ENCODE results near the gene GOLGA8K. TPM values are rescaled to one million over a fixed set of nuclear protein-coding genes. Genes with fewer than 3 reads are reported as not detected.
A peak's percentile ranks its signal among the peaks of the same experiment; 100 is the strongest.
"Not testable (repeated sequence)": the region's sequence is repeated elsewhere in the genome, so short reads cannot be mapped to it uniquely, and the experiment has no call there.

The GOLGA8K gene
- total RNA-seq, 2 donors from 2014 or later, result 0.20 to 0.91 TPM

GRCh38 chr15:32373707-32374106 is 29.4 kb downstream of the GOLGA8K start:
- DNase-seq; H3K9ac ChIP-seq (ENCODE audit: extremely low read depth, low read length, poor library complexity, severe bottlenecking); H3K9me3 ChIP-seq (ENCODE audit: control insufficient read depth, low read length); H3K4me3 ChIP-seq (ENCODE audit: low read length); H3K27ac Mint-ChIP-seq; H3K9me3 Mint-ChIP-seq; H3K4me1 Mint-ChIP-seq; H3K36me3 Mint-ChIP-seq (ENCODE audit: low read depth); H3K4me3 Mint-ChIP-seq; H3K36me3 ChIP-seq (ENCODE audit: control insufficient read depth, insufficient read depth, low read length); H3K27ac ChIP-seq (ENCODE audit: low read depth, low read length); H3K27me3 ChIP-seq (ENCODE audit: control insufficient read depth, insufficient read depth, low read length, poor library complexity, severe bottlenecking); H3K27me3 Mint-ChIP-seq (ENCODE audit: insufficient read depth); H3K4me1 ChIP-seq (ENCODE audit: control insufficient read depth, insufficient read depth, low read length): not testable (repeated sequence)
- WGBS, 2 experiments (ENCODE audit: insufficient coverage in 1 of 2, insufficient read length in 1 of 2), result no CpG with 5 or more reads among the region's 6 CpGs

- 95% methylated on average over 2 of the region's 5 CpGs; no CpG with 5 or more reads in 1 of the 2 experiments for WGBS, 2 experiments (ENCODE audit: insufficient coverage in 1 of 2, insufficient read length in 1 of 2)
- H3K4me1 ChIP-seq (ENCODE audit: control insufficient read depth, insufficient read depth, low read length); H3K9ac ChIP-seq (ENCODE audit: extremely low read depth, low read length, poor library complexity, severe bottlenecking); H3K27me3 Mint-ChIP-seq (ENCODE audit: insufficient read depth); H3K36me3 ChIP-seq (ENCODE audit: control insufficient read depth, insufficient read depth, low read length); H3K9me3 Mint-ChIP-seq; H3K27me3 ChIP-seq (ENCODE audit: control insufficient read depth, insufficient read depth, low read length, poor library complexity, severe bottlenecking); H3K4me3 ChIP-seq (ENCODE audit: low read length); H3K27ac ChIP-seq (ENCODE audit: low read depth, low read length); H3K9me3 ChIP-seq (ENCODE audit: control insufficient read depth, low read length); H3K4me3 Mint-ChIP-seq; H3K36me3 Mint-ChIP-seq (ENCODE audit: low read depth); H3K4me1 Mint-ChIP-seq; H3K27ac Mint-ChIP-seq: not testable (repeated sequence)
- DNase-seq, result peak; percentile 9
Observed at GRCh38 chr15:32372075-32372474, 31.0 kb downstream of the GOLGA8K start.

GRCh38 chr15:32370526-32370925 is 32.6 kb downstream of the GOLGA8K start:
- not testable (repeated sequence) for H3K4me3 ChIP-seq (ENCODE audit: low read length); H3K36me3 ChIP-seq (ENCODE audit: control insufficient read depth, insufficient read depth, low read length); H3K4me1 Mint-ChIP-seq; DNase-seq; H3K27me3 ChIP-seq (ENCODE audit: control insufficient read depth, insufficient read depth, low read length, poor library complexity, severe bottlenecking); H3K36me3 Mint-ChIP-seq (ENCODE audit: low read depth); H3K9me3 ChIP-seq (ENCODE audit: control insufficient read depth, low read length); H3K4me1 ChIP-seq (ENCODE audit: control insufficient read depth, insufficient read depth, low read length); H3K9ac ChIP-seq (ENCODE audit: extremely low read depth, low read length, poor library complexity, severe bottlenecking); H3K4me3 Mint-ChIP-seq; H3K9me3 Mint-ChIP-seq; H3K27ac ChIP-seq (ENCODE audit: low read depth, low read length); H3K27me3 Mint-ChIP-seq (ENCODE audit: insufficient read depth); H3K27ac Mint-ChIP-seq
- WGBS, 2 experiments (ENCODE audit: insufficient coverage in 1 of 2, insufficient read length in 1 of 2), result no CpG with 5 or more reads among the region's 9 CpGs

DNA sequence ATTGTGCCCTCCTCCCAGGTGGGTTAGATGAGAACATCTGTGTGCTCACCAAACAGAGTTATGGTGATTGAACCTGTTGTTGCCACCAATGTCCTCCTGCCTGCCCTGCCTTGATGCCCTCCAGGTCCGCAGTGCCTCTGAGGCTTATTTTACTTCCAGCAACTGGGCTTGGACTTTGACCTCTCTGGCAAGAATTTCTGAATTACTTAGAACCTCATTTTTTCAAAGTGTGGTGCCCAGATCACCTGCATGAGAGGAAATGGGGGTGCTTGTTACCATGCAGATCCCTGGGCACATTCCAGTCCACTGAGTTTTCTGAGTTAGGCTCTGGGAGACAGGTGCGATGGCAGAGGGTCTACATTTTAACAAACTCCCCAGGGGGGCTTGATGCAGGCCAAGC is 33.0 kb downstream of the GOLGA8K start:
- WGBS, 2 experiments (ENCODE audit: insufficient coverage in 1 of 2, insufficient read length in 1 of 2), result no CpG with 5 or more reads among the region's 2 CpGs
- not testable (repeated sequence) for H3K4me3 Mint-ChIP-seq; H3K36me3 Mint-ChIP-seq (ENCODE audit: low read depth); H3K9me3 Mint-ChIP-seq; H3K27ac ChIP-seq (ENCODE audit: low read depth, low read length); H3K4me1 Mint-ChIP-seq; H3K4me1 ChIP-seq (ENCODE audit: control insufficient read depth, insufficient read depth, low read length); H3K9ac ChIP-seq (ENCODE audit: extremely low read depth, low read length, poor library complexity, severe bottlenecking); H3K4me3 ChIP-seq (ENCODE audit: low read length); H3K27me3 Mint-ChIP-seq (ENCODE audit: insufficient read depth); H3K27me3 ChIP-seq (ENCODE audit: control insufficient read depth, insufficient read depth, low read length, poor library complexity, severe bottlenecking); H3K27ac Mint-ChIP-seq; H3K36me3 ChIP-seq (ENCODE audit: control insufficient read depth, insufficient read depth, low read length); H3K9me3 ChIP-seq (ENCODE audit: control insufficient read depth, low read length); DNase-seq

DNA sequence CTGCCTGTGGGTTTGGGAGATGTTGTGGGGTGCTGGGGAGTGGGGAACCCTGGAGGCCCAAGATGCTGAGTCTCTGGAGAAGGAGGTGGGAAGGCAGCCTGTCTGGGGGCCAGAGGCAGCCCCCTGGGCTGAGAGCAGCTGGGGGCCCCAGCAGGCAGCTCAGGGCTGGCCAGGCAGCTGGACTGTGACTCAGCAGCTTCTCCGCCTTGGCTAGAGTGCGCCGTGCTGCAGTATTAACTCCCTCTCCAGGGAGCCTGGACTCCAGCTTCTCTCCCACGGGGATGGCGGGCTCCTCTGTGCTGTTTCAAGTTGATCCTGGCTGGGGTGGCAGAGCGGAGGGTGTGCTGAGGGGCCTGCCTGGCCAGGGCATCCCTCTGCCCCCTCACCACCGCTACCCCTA is 36.6 kb downstream of the GOLGA8K start:
- not testable (repeated sequence) for H3K27me3 Mint-ChIP-seq (ENCODE audit: insufficient read depth)

DNA sequence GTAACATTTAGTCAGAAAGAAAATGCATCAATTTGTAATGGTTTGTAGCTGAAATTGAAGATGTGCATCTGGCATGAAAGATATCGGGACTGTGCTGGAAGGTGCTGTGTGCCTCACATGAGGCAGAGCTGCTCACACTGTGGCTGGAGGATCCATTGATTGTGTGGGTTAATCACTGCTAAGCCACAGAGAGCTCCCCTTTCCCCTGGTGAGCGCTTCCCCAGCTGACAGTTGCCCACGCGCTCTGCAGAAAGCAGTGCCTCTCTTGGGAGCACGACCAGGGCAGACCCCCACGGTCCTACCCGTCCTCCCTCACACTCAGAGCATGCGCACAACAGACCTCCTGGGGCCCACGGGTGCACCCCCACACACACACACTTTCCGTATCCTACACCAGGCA is 37.1 kb downstream of the GOLGA8K start:
- not testable (repeated sequence) for H3K9me3 Mint-ChIP-seq

More for the DNA sequence above, 36.6 kb downstream of the GOLGA8K start:
- H3K27ac Mint-ChIP-seq; H3K4me1 ChIP-seq (ENCODE audit: control insufficient read depth, insufficient read depth, low read length); H3K9ac ChIP-seq (ENCODE audit: extremely low read depth, low read length, poor library complexity, severe bottlenecking); H3K36me3 Mint-ChIP-seq (ENCODE audit: low read depth); DNase-seq; H3K4me3 Mint-ChIP-seq; H3K9me3 Mint-ChIP-seq; H3K27ac ChIP-seq (ENCODE audit: low read depth, low read length); H3K9me3 ChIP-seq (ENCODE audit: control insufficient read depth, low read length); H3K4me3 ChIP-seq (ENCODE audit: low read length); H3K36me3 ChIP-seq (ENCODE audit: control insufficient read depth, insufficient read depth, low read length); H3K27me3 ChIP-seq (ENCODE audit: control insufficient read depth, insufficient read depth, low read length, poor library complexity, severe bottlenecking); H3K4me1 Mint-ChIP-seq: not testable (repeated sequence)
- WGBS, 2 experiments (ENCODE audit: insufficient coverage in 1 of 2, insufficient read length in 1 of 2), result no CpG with 5 or more reads among the region's 7 CpGs

DNA sequence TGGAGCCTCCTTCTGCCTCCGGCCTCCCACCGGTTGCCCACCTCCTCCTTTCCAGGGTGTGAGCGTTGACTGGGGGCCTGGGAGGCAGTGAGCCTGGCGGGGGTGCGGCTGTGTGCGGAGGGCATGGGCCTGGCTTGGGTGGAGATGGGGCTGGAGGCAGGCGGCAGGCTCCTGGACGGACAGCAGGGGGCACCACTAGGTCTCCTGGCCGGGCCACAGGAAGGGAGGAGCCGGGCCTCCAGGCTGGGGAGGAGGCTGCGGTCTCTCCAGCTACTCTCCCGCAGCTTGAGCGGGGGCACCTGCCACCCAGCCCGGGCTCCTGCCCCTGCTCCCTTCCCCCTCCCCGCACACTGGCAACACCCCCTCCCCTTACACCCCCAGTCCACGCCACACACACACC is 38.1 kb downstream of the GOLGA8K start:
- not testable (repeated sequence) for H3K4me1 Mint-ChIP-seq

More for the DNA sequence above, 37.1 kb downstream of the GOLGA8K start:
- H3K4me1 ChIP-seq (ENCODE audit: control insufficient read depth, insufficient read depth, low read length); H3K27ac Mint-ChIP-seq; H3K4me1 Mint-ChIP-seq; H3K9ac ChIP-seq (ENCODE audit: extremely low read depth, low read length, poor library complexity, severe bottlenecking); H3K4me3 ChIP-seq (ENCODE audit: low read length); DNase-seq; H3K27me3 ChIP-seq (ENCODE audit: control insufficient read depth, insufficient read depth, low read length, poor library complexity, severe bottlenecking); H3K9me3 ChIP-seq (ENCODE audit: control insufficient read depth, low read length); H3K36me3 Mint-ChIP-seq (ENCODE audit: low read depth); H3K27ac ChIP-seq (ENCODE audit: low read depth, low read length); H3K4me3 Mint-ChIP-seq; H3K36me3 ChIP-seq (ENCODE audit: control insufficient read depth, insufficient read depth, low read length); H3K27me3 Mint-ChIP-seq (ENCODE audit: insufficient read depth): not testable (repeated sequence)
- no CpG with 5 or more reads among the region's 10 CpGs for WGBS, 2 experiments (ENCODE audit: insufficient coverage in 1 of 2, insufficient read length in 1 of 2)

More for the DNA sequence above, 38.1 kb downstream of the GOLGA8K start:
- not testable (repeated sequence) for H3K9me3 ChIP-seq (ENCODE audit: control insufficient read depth, low read length); H3K4me3 ChIP-seq (ENCODE audit: low read length); DNase-seq; H3K27me3 ChIP-seq (ENCODE audit: control insufficient read depth, insufficient read depth, low read length, poor library complexity, severe bottlenecking); H3K4me3 Mint-ChIP-seq; H3K9ac ChIP-seq (ENCODE audit: extremely low read depth, low read length, poor library complexity, severe bottlenecking); H3K4me1 ChIP-seq (ENCODE audit: control insufficient read depth, insufficient read depth, low read length); H3K36me3 Mint-ChIP-seq (ENCODE audit: low read depth); H3K9me3 Mint-ChIP-seq; H3K36me3 ChIP-seq (ENCODE audit: control insufficient read depth, insufficient read depth, low read length); H3K27ac ChIP-seq (ENCODE audit: low read depth, low read length); H3K27ac Mint-ChIP-seq; H3K27me3 Mint-ChIP-seq (ENCODE audit: insufficient read depth)
- WGBS, 2 experiments (ENCODE audit: insufficient coverage in 1 of 2, insufficient read length in 1 of 2), result no CpG with 5 or more reads among the region's 16 CpGs
